ENCODE results near the gene GNB1.

DNA sequence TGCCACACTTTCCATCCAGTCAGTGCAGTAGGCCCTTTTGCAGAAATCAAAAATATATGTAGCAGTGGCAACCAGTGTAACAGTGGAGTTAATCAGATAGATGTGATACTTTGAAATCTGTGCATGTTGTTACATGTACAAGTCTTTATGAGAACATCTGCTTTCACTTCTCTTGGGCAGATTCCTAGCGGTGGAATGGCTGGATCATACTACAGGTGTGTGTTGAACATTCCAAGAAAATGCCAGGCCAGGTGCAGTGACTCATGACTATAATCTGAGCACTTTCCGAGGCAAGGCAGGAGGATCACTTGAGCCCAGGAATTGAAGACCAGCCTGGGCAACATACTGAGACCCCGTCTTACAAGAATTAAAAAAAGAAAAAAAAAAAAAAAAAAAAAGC is 55.3 kb downstream of the GNB1 start:
- TF ChIP-seq, protein P1, sequence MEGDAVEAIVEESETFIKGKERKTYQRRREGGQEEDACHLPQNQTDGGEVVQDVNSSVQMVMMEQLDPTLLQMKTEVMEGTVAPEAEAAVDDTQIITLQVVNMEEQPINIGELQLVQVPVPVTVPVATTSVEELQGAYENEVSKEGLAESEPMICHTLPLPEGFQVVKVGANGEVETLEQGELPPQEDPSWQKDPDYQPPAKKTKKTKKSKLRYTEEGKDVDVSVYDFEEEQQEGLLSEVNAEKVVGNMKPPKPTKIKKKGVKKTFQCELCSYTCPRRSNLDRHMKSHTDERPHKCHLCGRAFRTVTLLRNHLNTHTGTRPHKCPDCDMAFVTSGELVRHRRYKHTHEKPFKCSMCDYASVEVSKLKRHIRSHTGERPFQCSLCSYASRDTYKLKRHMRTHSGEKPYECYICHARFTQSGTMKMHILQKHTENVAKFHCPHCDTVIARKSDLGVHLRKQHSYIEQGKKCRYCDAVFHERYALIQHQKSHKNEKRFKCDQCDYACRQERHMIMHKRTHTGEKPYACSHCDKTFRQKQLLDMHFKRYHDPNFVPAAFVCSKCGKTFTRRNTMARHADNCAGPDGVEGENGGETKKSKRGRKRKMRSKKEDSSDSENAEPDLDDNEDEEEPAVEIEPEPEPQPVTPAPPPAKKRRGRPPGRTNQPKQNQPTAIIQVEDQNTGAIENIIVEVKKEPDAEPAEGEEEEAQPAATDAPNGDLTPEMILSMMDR (conservative IDR thresholded peaks at IDR 0.05; ENCODE audit: low read depth, low read length), result no peak
- no peak for TF ChIP-seq RFX5 (IDR thresholded peaks at IDR 0.05; ENCODE audit: low read depth, low read length)
- TF ChIP-seq, protein P2, sequence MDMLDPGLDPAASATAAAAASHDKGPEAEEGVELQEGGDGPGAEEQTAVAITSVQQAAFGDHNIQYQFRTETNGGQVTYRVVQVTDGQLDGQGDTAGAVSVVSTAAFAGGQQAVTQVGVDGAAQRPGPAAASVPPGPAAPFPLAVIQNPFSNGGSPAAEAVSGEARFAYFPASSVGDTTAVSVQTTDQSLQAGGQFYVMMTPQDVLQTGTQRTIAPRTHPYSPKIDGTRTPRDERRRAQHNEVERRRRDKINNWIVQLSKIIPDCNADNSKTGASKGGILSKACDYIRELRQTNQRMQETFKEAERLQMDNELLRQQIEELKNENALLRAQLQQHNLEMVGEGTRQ (IDR thresholded peaks at IDR 0.05; ENCODE audit: low read depth, low read length), result no peak
- TF ChIP-seq POLR2A (IDR thresholded peaks at IDR 0.05; ENCODE audit: low read depth, low read length), result no peak
- TF ChIP-seq MAFK (IDR thresholded peaks at IDR 0.05; ENCODE audit: low read depth, low read length), result no peak
- TF ChIP-seq MAZ (IDR thresholded peaks at IDR 0.05; ENCODE audit: borderline replicate concordance, low read depth, low read length), result no peak
- TF ChIP-seq FOS (IDR thresholded peaks at IDR 0.05; ENCODE audit: low read depth, low read length), result no peak
- TF ChIP-seq RAD21 (IDR thresholded peaks at IDR 0.05; ENCODE audit: low read length), result no peak
- TF ChIP-seq CHD1 (IDR thresholded peaks at IDR 0.05; ENCODE audit: low read depth, low read length), result no peak
- no peak for TF ChIP-seq SMC3 (IDR thresholded peaks at IDR 0.05; ENCODE audit: low read depth, low read length)
- TF ChIP-seq CEBPB (IDR thresholded peaks at IDR 0.05; ENCODE audit: low read depth, low read length), result no peak
- no peak for TF ChIP-seq BHLHE40 (IDR thresholded peaks at IDR 0.05; ENCODE audit: low read depth, low read length)

Measured in IMR-90 (cell line).